Measurements from ENCODE around the gene EXD1. TPM values are rescaled to one million over a fixed set of nuclear protein-coding genes. Genes with fewer than 3 reads are reported as not detected.

Gene EXD1
- total RNA-seq, 1 donor from 2014 or later = not detected

GRCh38 chr15:41233367-41233771 is 2.8 kb upstream of the EXD1 start:
- peak; percentile 48 for DNase-seq (ENCODE audit: low read depth)

- DNase-seq (ENCODE audit: low read depth) = no peak
These were observed 1.1 kb upstream of the EXD1 start for GRCh38 chr15:41231422-41232226.

GRCh38 chr15:41230345-41230649 is 260 bp downstream of the EXD1 start:
- no peak for DNase-seq (ENCODE audit: low read depth)

- no peak for DNase-seq (ENCODE audit: low read depth)
These were observed 11.2 kb downstream of the EXD1 start for GRCh38 chr15:41219381-41219780.

- DNase-seq (ENCODE audit: low read depth) = no peak
These were observed 11.7 kb downstream of the EXD1 start for GRCh38 chr15:41218851-41219250.

GRCh38 chr15:41215708-41216107 is 14.8 kb downstream of the EXD1 start:
- no peak for DNase-seq (ENCODE audit: low read depth)

GRCh38 chr15:41207687-41208448 is 22.7 kb downstream of the EXD1 start:
- peak; percentile 54 for DNase-seq (ENCODE audit: low read depth)

- no peak for DNase-seq (ENCODE audit: low read depth)
These were observed 25.2 kb downstream of the EXD1 start for GRCh38 chr15:41205315-41205714.

- DNase-seq (ENCODE audit: low read depth) = no peak
These were observed 27.2 kb downstream of the EXD1 start for GRCh38 chr15:41203395-41203794.

GRCh38 chr15:41199470-41199869 is 31.1 kb downstream of the EXD1 start:
- no peak for DNase-seq (ENCODE audit: low read depth)

GRCh38 chr15:41194444-41194843 is 36.1 kb downstream of the EXD1 start:
- no peak for DNase-seq (ENCODE audit: low read depth)

GRCh38 chr15:41183581-41183980 is 47.0 kb downstream of the EXD1 start:
- no peak for DNase-seq (ENCODE audit: low read depth)

- DNase-seq (ENCODE audit: low read depth) = no peak
These were observed 48.3 kb downstream of the EXD1 start for GRCh38 chr15:41182266-41182665.

GRCh38 chr15:41180206-41180789 is 50.3 kb downstream of the EXD1 start:
- no peak for DNase-seq (ENCODE audit: low read depth)

- DNase-seq (ENCODE audit: low read depth) = no peak
These were observed 60.8 kb downstream of the EXD1 start for GRCh38 chr15:41169781-41170180.

GRCh38 chr15:41169086-41169485 is 61.5 kb downstream of the EXD1 start:
- no peak for DNase-seq (ENCODE audit: low read depth)

GRCh38 chr15:41161736-41162135 is 68.8 kb downstream of the EXD1 start:
- DNase-seq (ENCODE audit: low read depth) = no peak

GRCh38 chr15:41161336-41161735 is 69.2 kb downstream of the EXD1 start:
- no peak for DNase-seq (ENCODE audit: low read depth)

- no peak for DNase-seq (ENCODE audit: low read depth)
These were observed 69.8 kb downstream of the EXD1 start for GRCh38 chr15:41160639-41161315.

GRCh38 chr15:41154412-41154811 is 76.1 kb downstream of the EXD1 start:
- DNase-seq (ENCODE audit: low read depth) = no peak

GRCh38 chr15:41153733-41154132 is 76.8 kb downstream of the EXD1 start:
- DNase-seq (ENCODE audit: low read depth) = no peak

GRCh38 chr15:41151451-41152005 is 79.0 kb downstream of the EXD1 start:
- DNase-seq (ENCODE audit: low read depth) = no peak
